Right ventricle myocardium superior (tissue), 1 donor: ENCODE results near the gene FXN. TPM values are rescaled to one million over a fixed set of nuclear protein-coding genes. Genes with fewer than 3 reads are reported as not detected.
"Not testable (repeated sequence)": the region's sequence is repeated elsewhere in the genome, so short reads cannot be mapped to it uniquely, and the experiment has no call there.

Experiments
- ATAC-seq: fragments of 200-7000 bp; cut with Tn5 transposase; one replicate; pipeline ENCODE4 v1.9.1; 2020; ENCODE audit warnings: mild to moderate bottlenecking; ENCODE audit not compliant: poor library complexity
- DNase-seq: peaks from one replicate; pipeline ENCODE4 v3.0.0-alpha.2; 2020
- intact Hi-C: fragments of 100-400 bp; cut with DNase I; formaldehyde crosslinking; loops from one replicate; pipeline ENCODE4 v1.11.2; 2022
- total RNA-seq: library from RNA; stranded (reverse); fragmentation: NEBNext Ultra II Directional; extraction: Animal tissue kit (Norgen Biotek cat#: 25700); gene quantifications from one replicate; pipeline ENCODE4 v1.2.1, GENCODE V29; 2021
- donor health status: DM: no; HTN: yes; CAD: no; lungs with severe emphysema.

The FXN gene
- total RNA-seq, 1 donor from 2014 or later: 38.0 TPM

DNA sequence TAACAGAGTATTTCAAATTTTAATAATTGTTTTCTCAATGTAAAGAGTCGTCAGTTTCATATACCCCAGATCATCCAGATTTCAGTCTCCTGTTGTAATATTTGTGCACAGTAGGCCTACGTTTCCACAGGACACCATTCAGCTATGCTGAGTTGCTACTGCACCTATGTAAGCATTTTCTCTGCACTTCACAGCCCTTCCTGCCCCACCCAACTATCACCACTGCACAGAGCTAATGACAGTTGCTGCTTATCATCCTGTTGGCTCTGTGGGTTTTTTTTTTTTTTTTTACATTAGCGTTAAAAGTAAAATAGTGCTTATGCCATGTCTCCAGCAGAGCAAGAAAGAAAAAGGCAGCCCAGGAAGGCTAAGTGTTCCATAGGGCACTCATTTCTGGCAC, 15.7 kb upstream of the FXN start:
- no peak for DNase-seq
- intact Hi-C loops: no loop called here
- ATAC-seq: no peak

- ATAC-seq: no peak
- intact Hi-C loops: no loop called here
Measured at GRCh38 chr9:69020301-69021145, 15.0 kb upstream of the FXN start.

GRCh38 chr9:69023650-69024049, 11.9 kb upstream of the FXN start:
- DNase-seq (no peak), ATAC-seq (no peak)
- intact Hi-C loops: no loop called here

More at GRCh38 chr9:69020301-69021145, 15.0 kb upstream of the FXN start:
- DNase-seq: no peak

GRCh38 chr9:69027355-69028097, 8.0 kb upstream of the FXN start:
- DNase-seq (no peak), ATAC-seq (peak; percentile 83)
- intact Hi-C loops: loop anchor here (5.0 kb wide), 1 partner anchor 445 kb away; no protein-coding TSS in a partner anchor

DNA sequence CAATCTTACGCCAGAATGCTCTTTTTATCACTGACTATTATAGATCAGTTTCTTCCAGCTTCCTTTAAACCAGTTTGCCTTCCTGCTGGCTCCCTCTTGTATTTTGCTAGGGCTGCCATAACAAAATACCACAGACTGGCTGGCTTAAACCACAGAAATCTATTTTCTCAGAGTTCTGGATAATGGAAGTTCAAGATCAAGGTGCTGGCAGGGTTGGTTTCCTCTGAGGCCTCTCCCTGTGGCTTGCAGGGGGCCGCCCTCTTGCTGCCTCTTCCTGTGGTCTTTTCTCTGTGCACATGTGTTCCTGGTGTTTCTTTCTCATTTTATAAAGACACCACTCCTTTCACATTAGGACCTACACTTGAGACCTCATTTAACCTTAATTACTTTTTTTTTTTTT, 6.8 kb upstream of the FXN start:
- intact Hi-C loops: loop anchor here (5.0 kb wide), 1 partner anchor 446 kb away; no protein-coding TSS in a partner anchor

GRCh38 chr9:69029535-69029934, 6.0 kb upstream of the FXN start:
- intact Hi-C loops: loop anchor here (5.0 kb wide), 1 partner anchor 447 kb away; no protein-coding TSS in a partner anchor
- ATAC-seq (no peak), DNase-seq (no peak)

More for the DNA sequence above, 6.8 kb upstream of the FXN start:
- ATAC-seq (no peak), DNase-seq (no peak)

DNA sequence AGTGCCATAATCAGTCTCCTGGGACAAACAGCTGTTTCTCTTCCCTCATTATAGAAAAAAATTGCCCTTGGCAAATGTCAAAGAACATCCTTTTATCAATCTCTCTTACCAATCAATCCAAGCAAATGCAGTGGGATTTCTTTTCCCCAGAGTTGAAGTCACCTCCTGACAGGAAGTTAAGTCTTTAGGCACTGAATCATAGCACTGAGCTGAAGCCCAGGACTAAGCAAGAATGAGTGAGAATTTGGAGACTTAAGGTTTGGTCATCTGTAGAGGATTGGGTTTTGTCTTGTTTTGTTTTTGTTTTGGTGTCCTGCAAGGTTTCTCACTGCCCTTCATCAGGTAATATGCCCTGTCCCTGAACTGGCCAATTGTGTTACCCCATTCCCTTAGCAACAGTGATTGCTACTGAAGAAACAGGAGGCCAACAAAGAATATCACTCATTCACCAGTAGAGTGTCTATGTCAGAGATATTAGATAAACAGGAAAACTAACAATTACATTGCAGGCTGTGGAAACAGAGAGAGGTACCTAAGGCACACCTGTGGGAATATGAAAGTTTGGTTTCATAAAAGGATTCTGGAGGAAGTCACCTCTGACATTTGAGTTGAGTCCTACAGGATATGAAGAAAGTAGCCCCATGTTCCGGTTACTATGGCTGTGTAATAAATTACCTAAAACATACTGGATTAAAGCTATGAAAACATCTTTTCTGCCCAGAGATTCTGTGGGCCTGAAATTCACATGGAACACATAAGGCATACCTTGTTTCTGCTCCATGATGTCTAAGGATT, 4.5 kb upstream of the FXN start:
- ATAC-seq (no peak), DNase-seq (no peak)
- intact Hi-C loops: no loop called here

DNA sequence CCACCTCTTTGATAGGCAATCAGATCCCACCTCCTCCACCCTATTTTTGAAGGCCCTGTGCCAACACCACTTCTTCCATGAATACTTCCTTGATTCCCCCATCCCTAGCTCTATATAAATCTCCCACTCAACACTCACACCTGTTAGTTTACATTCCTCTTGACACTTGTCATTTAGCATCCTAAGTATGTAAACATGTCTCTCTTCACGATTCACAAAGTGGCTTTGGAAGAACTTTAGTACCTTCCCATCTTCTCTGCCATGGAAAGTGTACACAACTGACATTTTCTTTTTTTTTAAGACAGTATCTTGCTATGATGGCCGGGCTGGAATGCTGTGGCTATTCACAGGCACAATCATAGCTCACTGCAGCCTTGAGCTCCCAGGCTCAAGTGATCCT, 1.5 kb upstream of the FXN start:
- intact Hi-C loops: no loop called here
- DNase-seq (no peak), ATAC-seq (no peak)

DNA sequence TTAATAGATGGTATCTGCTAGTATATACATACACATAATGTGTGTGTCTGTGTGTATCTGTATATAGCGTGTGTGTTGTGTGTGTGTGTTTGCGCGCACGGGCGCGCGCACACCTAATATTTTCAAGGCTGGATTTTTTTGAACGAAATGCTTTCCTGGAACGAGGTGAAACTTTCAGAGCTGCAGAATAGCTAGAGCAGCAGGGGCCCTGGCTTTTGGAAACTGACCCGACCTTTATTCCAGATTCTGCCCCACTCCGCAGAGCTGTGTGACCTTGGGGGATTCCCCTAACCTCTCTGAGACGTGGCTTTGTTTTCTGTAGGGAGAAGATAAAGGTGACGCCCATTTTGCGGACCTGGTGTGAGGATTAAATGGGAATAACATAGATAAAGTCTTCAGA, 757 bp downstream of the FXN start:
- no peak for DNase-seq
- intact Hi-C loops: no loop called here
- ATAC-seq: peak; percentile 15

DNA sequence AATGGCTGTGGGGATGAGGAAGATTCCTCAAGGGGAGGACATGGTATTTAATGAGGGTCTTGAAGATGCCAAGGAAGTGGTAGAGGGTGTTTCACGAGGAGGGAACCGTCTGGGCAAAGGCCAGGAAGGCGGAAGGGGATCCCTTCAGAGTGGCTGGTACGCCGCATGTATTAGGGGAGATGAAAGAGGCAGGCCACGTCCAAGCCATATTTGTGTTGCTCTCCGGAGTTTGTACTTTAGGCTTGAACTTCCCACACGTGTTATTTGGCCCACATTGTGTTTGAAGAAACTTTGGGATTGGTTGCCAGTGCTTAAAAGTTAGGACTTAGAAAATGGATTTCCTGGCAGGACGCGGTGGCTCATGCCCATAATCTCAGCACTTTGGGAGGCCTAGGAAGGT, 1.2 kb downstream of the FXN start:
- ATAC-seq (no peak), DNase-seq (no peak)
- intact Hi-C loops: no loop called here

DNA sequence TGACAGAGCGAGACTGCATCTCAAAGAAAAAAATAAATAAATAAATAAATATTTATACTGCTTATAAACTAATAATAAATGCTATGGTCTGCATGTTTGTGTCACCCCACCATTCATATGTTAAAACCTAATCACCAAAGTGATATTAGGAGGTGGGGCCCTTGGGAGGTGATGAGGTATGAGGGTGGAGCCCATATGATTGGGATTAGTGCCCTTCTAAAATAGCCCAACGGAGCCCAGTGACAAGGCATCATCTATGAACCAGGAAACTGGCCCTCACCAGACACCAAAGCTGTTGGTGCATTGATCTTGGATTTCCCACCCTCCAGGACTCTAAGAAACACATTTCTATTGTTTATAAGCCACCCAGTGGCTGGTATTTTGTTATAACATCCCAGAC, 5.1 kb downstream of the FXN start:
- DNase-seq (no peak), ATAC-seq (no peak)
- intact Hi-C loops: no loop called here

DNA sequence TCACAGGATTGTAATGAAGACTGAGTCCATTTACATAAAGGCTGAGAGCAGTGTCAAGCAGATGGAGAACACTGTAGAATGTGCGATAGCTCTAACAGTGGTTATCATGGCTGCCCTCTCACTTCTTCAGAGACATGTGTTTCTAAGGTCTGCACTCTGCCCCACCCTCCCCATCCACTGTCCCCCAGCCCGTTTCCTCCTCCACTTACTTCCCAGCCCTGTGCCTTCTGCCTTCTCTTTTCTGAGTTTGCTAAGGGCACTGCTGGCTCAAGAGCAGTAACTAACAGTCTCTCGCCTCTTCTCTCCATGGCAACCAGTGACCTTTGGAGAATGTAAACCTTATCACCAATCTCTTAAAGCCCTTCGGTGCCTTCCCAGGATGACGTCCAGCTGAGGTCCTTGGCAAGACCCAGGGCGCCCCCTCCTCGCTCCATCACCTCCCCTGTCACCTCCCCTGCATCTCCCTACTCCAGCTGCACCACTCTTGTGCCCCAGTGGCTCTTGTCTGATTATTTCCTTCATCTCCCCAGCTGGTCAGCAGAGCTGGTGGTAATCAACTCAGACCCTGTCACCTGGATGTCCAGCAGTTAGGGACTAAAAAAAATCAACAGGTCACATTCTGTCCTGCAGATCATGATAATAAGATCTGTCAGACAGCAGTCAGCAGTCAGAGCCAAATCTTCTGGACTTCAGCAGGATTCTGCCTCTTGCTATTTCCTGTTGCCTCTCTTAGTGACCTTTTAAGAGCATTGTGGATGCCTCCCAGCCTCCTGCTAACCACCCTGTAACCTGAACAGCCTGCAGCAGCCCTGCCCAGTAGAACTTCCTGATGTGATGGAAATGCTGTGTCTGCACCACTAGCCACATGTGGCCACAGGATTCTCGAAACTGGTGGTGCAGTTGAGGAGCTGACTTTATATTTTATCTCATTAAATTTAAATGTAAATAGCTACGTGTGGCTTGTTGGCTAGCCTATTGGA, 9.0 kb downstream of the FXN start:
- ATAC-seq: peak; percentile 48
- DNase-seq: no peak
- intact Hi-C loops: no loop called here

GRCh38 chr9:69045821-69046220, 10.3 kb downstream of the FXN start:
- ATAC-seq: no peak
- intact Hi-C loops: no loop called here

DNA sequence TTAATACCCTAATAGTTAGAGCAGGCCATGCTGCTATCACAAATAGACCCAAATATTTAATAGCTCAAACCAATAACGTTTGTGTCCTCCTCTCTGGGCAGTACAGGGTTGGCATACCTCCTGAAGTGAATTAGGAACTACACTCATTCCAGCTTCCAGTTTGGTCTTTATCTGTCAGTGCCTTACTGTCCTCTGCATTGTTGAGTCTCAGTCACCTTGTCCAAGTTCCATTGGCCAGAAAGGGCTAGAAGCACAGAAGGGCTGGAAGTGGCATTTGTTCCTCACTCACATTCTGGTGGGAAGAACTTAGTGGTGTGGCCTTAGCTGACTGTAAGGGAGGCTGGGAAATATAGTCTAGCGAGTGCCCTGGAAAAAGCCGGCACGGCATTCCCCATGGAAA, 11.2 kb downstream of the FXN start:
- DNase-seq (no peak), ATAC-seq (peak; percentile 57)
- intact Hi-C loops: no loop called here

More at GRCh38 chr9:69045821-69046220, 10.3 kb downstream of the FXN start:
- no peak for DNase-seq

DNA sequence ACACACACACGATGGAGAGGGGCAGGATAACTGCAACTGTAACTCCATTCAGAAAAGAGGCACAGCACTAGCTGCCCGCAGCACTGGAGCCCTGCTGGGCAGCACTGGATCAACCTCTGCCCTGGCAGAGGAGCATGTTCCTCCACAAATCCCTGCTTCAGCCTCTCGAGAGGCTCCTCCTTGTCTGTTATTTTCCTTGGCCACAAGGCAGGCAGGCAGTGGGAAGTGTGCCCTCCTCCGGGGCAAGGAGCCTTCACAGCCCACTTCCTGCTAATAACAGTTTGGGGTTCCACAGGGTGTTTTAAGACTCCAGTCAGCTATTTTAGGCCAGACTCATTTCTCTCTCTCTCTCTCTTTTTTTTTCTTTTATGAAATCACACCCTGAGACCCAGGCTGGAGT, 11.8 kb downstream of the FXN start:
- ATAC-seq (peak; percentile 9), DNase-seq (no peak)
- intact Hi-C loops: no loop called here

DNA sequence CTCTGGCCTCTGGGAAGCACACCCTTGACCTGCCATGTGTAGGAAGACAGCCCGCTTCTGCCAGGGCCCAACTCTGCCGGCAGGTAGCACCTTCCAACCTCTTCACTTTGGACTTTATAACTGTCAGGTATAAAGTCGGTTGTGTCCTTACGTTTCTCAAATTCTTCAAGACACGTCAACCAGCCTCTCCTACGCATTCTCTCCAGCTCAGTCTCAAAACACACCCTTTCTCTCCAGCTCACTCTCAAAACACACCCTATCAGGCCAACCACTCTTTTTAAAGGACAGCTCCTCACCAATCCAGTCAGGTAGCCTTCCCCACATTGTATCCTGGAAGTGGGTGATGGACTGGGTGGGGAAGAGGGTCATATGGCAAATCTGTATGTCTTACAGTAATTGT, 13.5 kb downstream of the FXN start:
- DNase-seq: no peak
- ATAC-seq: no peak
- intact Hi-C loops: no loop called here

GRCh38 chr9:69050936-69051335, 15.4 kb downstream of the FXN start:
- ATAC-seq, DNase-seq: not testable (repeated sequence)
- intact Hi-C loops: loop anchor here (5.0 kb wide), 1 partner anchor 71 kb away; no protein-coding TSS in a partner anchor

- ATAC-seq (no peak), DNase-seq (no peak)
- intact Hi-C loops: loop anchor here (5.0 kb wide), 1 partner anchor 67 kb away; no protein-coding TSS in a partner anchor
Measured at GRCh38 chr9:69054989-69055388, 19.4 kb downstream of the FXN start.
